Parathyroid adenoma (tissue), 2 donors: ENCODE data around the gene CERK.

Experiments
- H2AFZ ChIP-seq: fragments of 300-600 bp; sonication (generic); one replicate; pipeline ENCODE4 v1.7.0; 2017; ENCODE audit warnings: antibody characterized with exemption, mild to moderate bottlenecking
- H3K27ac ChIP-seq: fragments of 300-600 bp; sonication (generic); one replicate; pipeline ENCODE4 v1.7.0; 2017
- H3K27me3 ChIP-seq: fragments of 300-600 bp; sonication (generic); one replicate; pipeline ENCODE4 v1.7.0; 2017; ENCODE audit warnings: low read length; ENCODE audit not compliant: control insufficient read depth, insufficient read depth
- H3K36me3 ChIP-seq: fragments of 300-600 bp; sonication (generic); one replicate; pipeline ENCODE4 v1.7.0; 2017; ENCODE audit warnings: low read length; ENCODE audit not compliant: control insufficient read depth, insufficient read depth
- H3K4me1 ChIP-seq: fragments of 300-600 bp; sonication (generic); one replicate; pipeline ENCODE4 v1.7.0; 2017; ENCODE audit warnings: control low read depth
- H3K4me2 ChIP-seq: fragments of 300-600 bp; sonication (generic); one replicate; pipeline ENCODE4 v1.7.0; 2017; ENCODE audit warnings: low read length
- H3K4me3 ChIP-seq: fragments of 300-600 bp; sonication (generic); one replicate; pipeline ENCODE4 v1.7.0; 2017; ENCODE audit warnings: low read depth, low read length
- H3K79me2 ChIP-seq: fragments of 300-600 bp; sonication (generic); one replicate; pipeline ENCODE4 v1.7.0; 2017; ENCODE audit warnings: control low read depth
- H3K9ac ChIP-seq: fragments of 300-600 bp; sonication (generic); one replicate; pipeline ENCODE4 v1.7.0; 2017; ENCODE audit warnings: mild to moderate bottlenecking
- H3K9me3 ChIP-seq: fragments of 300-600 bp; sonication (generic); one replicate; pipeline ENCODE4 v1.7.0; 2017; ENCODE audit warnings: low read length; ENCODE audit not compliant: control insufficient read depth
- TF ChIP-seq, protein P1 (sequence below): fragments of 300-600 bp; sonication (generic); IDR thresholded peaks from one replicate; pipeline ENCODE4 v1.7.0; 2017; ENCODE audit warnings: antibody characterized with exemption, mild to moderate bottlenecking
- donor health status: primary hyperparathyroidism.

The CERK gene

GRCh38 chr22:46738647-46739093 lies 618 bp upstream of the CERK start:
- Histone ChIP-seq H3K9me3 (no peaks in the 10 kb centered on the region), H3K27me3 (no peaks in the 10 kb centered on the region), H3K9ac (peak overlapping the region; percentile 35), H3K36me3 (no peaks in the 10 kb centered on the region), H2AFZ (peak overlapping the region; percentile 83), H3K4me1 (peaks cover 13% of the 10 kb centered on the region), H3K27ac (no peak overlapping the region), H3K4me2 (peak overlapping the region; percentile 98), H3K4me3 (peak overlapping the region; percentile 68), H3K79me2 (no peaks in the 10 kb centered on the region)
- TF ChIP-seq, protein P1, sequence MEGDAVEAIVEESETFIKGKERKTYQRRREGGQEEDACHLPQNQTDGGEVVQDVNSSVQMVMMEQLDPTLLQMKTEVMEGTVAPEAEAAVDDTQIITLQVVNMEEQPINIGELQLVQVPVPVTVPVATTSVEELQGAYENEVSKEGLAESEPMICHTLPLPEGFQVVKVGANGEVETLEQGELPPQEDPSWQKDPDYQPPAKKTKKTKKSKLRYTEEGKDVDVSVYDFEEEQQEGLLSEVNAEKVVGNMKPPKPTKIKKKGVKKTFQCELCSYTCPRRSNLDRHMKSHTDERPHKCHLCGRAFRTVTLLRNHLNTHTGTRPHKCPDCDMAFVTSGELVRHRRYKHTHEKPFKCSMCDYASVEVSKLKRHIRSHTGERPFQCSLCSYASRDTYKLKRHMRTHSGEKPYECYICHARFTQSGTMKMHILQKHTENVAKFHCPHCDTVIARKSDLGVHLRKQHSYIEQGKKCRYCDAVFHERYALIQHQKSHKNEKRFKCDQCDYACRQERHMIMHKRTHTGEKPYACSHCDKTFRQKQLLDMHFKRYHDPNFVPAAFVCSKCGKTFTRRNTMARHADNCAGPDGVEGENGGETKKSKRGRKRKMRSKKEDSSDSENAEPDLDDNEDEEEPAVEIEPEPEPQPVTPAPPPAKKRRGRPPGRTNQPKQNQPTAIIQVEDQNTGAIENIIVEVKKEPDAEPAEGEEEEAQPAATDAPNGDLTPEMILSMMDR = no peak

- Histone ChIP-seq H3K9me3 (no peaks in the 10 kb centered on the region), H3K36me3 (no peaks in the 10 kb centered on the region), H3K27ac (no peak overlapping the region), H3K4me2 (peak overlapping the region; percentile 56), H3K27me3 (no peaks in the 10 kb centered on the region), H2AFZ (peak overlapping the region; percentile 38), H3K4me1 (peaks cover 13% of the 10 kb centered on the region), H3K79me2 (no peaks in the 10 kb centered on the region), H3K4me3 (peak overlapping the region; percentile 52), H3K9ac (no peak overlapping the region)
- TF ChIP-seq, protein P1 = no peak
Measured at GRCh38 chr22:46737105-46737975, 712 bp downstream of the CERK start.

GRCh38 chr22:46736705-46737104 lies 1.3 kb downstream of the CERK start:
- Histone ChIP-seq H3K27me3 (no peaks in the 10 kb centered on the region), H3K4me1 (peaks cover 13% of the 10 kb centered on the region), H3K36me3 (no peaks in the 10 kb centered on the region), H3K79me2 (no peaks in the 10 kb centered on the region), H3K9me3 (no peaks in the 10 kb centered on the region), H2AFZ (no peak overlapping the region), H3K4me3 (no peak overlapping the region), H3K9ac (no peak overlapping the region), H3K4me2 (peak overlapping the region; percentile 56), H3K27ac (no peak overlapping the region)
- TF ChIP-seq, protein P1 = no peak

GRCh38 chr22:46735747-46736608 lies 2.1 kb downstream of the CERK start:
- TF ChIP-seq, protein P1 = no peak
- H3K9me3 ChIP-seq = no peaks in the 10 kb centered on the region
- peak overlapping the region; percentile 1 for H3K4me3 ChIP-seq
- no peak overlapping the region for H3K27ac ChIP-seq
- no peak overlapping the region for H3K9ac ChIP-seq
- H3K4me1 ChIP-seq = peaks cover 16% of the 10 kb centered on the region
- H3K27me3 ChIP-seq = no peaks in the 10 kb centered on the region
- H3K79me2 ChIP-seq = no peaks in the 10 kb centered on the region
- H3K36me3 ChIP-seq = no peaks in the 10 kb centered on the region
- H2AFZ ChIP-seq = no peak overlapping the region
- peak overlapping the region; percentile 36 for H3K4me2 ChIP-seq
